ENCODE measurements around the gene CROCC2.

Gene CROCC2

DNA sequence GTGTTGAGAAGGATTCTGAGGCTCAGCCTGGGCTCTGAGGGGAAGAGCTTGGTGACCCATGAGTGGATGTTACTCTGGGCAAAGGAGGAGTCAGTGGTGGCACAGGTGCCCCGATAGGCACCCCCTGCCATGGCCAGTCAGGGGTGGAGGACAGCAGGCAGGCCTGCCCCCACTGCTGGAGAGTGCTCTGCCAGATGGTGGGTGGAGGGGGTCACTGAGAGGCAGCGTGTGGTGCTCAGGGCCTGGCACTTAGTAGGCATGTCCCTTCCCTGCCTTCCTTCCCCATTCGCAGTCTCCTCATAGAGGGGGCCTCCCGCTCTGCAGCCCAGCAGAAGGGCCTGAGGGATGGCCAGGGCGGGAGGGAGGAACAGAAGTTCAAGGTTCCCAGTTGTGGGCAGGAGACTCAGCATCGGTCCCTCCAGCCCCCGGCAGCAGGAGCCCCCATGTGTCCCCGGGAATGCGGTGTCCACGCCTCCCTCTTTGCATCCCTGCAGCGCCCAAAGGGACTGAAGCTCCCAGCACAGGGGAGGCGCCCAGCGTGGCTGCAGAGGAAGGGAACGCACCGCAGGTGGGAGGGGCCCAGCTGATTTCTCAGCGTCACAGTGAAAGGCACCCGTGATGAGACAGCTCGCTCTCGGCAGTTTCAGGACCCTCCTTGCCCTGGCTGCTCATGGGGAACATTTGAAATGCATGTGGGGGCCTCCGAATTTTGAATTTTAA lies 86.6 kb downstream of the CROCC2 start:
- no peak for FAIRE-seq

DNA sequence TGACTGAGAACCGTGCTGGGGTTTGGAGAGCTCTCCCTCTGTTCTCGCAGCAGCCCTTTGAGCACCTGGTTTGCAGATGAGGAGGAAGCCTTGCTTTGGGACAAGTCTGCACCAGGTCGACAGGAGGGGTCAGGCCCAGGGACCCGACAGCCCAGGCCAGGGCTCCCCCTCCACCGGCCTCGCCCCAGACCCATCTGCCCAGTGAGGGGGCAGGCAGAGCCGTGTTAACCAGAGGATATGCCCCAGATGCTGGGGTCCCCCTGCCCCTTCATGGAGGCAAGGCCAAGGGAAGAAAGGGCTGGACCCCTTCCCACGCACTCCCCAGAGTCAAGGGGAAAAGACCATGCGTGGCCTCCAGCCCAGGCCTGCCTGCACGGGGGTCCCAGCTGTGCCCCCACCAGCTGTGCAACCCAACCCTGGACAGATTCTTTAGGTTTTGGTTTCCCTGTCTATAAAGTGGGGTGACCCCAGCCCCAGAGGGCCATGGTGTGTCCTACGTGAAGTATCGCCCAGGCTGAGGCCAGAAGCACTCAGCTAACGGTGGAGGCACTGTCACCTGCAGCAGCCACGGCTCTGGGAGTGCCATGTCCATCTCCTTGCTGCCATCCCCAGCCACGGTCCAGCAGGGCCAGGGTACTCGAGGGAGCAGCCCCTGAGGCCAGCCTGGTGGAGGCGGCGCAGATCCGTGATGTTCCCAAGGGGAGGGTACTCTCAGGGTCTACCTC lies 87.5 kb downstream of the CROCC2 start:
- FAIRE-seq = no peak

DNA sequence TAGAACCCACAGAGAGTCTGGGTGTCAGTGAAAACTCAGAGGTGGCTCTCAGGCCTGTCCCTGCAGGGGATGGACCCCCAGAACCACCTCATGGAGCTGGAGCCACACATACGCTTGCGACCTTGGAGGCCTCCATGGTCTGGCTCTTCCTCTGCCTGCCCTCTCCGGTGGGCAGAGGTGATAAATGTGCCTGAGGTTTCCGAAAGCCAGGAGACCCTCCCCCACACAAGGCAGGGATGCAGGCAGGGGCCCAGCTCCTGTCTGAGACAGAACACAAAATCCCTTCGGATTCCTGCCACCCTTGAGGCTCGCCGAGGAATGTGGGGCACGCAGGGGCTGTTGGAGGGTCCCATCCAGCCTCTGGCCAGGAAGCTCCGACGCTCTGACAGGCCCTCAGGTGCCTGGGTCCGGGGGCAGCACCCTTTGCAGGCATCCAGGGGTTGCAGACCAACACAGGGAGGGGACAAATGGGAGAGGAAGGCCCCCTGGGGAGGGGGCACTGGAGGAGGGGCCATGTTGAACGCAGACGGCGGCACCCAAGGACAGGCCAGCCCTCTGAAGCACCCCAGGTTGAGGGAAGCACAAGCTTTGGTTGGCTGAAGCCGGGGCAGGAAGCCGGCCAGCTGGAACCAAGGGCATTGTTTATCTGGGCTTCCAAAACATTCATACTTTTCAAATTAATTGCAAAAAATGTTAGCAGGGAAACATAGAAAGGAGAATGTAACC lies 88.2 kb downstream of the CROCC2 start:
- no peak for FAIRE-seq

DNA sequence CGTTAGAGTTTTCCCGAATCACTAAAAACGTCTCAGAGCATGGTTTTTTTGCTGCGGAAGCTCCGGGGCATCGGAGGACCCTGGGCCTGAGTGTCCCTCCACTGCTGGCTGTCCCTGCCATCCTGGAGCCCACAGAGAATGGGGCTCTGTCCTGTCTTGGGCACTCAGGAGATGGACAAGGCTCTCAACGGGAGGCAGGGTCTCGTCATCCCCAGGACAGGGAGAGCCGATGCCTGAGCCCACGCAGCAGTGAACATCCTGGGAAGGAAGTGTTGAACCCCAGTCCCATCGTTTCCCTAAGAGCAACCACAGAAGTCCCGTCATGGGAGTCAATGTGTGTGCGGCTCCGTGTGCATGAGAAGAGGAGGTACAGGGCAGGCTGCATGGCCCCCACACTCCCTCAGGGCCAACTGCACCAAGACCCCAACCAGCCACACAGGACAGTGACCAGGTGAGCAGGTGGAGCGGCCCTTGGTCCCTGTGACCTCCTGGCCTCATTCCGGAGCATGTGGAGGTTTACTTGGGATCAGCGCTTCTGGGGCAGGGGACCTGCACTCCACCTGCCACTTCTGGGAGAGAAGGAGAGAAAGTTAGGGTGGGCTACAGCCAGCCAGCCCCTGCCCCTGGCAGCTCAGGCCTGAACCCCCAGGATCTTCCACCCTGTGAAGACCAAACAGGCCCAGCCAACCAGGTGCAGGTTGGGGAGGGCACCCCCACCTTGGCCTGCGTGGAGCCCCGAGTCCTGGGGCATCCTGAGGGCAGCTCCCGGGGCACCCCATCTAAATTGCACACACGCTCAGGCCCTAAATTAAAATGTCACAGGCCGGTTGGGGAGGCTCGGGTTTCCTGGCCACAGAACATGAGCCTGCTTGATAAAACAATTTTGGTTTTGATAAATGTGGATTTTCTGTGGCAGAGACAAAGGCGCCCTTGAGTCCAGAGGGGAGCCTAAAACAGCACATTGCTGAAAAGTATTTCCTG lies 89.2 kb downstream of the CROCC2 start:
- FAIRE-seq = no peak

DNA sequence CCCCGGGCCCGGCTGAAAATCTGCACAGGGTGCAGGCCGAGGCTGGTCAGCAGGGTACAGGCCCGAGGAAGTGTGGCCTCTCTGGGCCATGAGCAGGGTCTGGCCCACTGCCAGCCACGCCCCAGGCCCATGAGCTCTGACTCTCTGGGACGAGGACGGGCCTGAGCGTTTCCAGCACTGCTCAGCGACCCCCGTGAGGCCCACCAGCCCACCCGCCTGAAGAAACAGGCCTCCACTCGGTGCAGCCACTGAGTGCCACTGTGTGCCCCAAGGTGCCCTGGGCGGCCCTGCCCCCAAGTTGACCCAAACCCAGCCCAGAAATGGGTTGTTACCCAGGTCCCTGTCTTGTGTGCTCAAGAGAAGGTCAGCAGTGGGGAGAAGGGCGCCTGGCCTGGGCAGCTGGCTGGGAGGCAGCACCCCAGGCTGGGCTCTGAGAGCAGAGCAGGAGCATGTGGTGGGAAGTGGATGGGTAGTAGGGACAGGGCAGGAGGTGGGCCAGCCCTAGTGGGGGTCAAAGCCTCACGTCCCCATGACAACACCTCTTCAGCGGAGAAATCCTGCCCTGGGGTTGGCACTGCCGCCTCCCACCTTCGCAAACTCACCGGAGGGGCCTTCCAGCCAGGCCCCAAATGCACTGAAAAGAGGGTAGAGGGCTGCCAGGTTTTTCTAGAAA lies 90.2 kb downstream of the CROCC2 start:
- no peak for FAIRE-seq

DNA sequence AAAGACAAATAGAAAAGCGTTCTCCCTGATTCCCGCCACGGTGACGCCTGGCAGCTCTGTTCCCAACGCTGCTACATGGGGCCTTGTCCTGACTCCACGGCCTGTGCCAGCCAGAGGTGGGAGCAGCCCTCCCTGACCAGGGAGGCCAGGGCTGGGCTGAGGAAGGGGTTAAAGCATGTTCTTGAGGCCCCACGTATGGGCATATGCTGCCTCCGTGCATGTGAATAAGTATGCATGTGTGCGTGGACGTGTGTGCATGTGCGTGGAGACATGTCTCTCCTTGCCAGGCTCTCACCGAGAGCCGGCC lies 90.7 kb downstream of the CROCC2 start:
- no peak for FAIRE-seq

DNA sequence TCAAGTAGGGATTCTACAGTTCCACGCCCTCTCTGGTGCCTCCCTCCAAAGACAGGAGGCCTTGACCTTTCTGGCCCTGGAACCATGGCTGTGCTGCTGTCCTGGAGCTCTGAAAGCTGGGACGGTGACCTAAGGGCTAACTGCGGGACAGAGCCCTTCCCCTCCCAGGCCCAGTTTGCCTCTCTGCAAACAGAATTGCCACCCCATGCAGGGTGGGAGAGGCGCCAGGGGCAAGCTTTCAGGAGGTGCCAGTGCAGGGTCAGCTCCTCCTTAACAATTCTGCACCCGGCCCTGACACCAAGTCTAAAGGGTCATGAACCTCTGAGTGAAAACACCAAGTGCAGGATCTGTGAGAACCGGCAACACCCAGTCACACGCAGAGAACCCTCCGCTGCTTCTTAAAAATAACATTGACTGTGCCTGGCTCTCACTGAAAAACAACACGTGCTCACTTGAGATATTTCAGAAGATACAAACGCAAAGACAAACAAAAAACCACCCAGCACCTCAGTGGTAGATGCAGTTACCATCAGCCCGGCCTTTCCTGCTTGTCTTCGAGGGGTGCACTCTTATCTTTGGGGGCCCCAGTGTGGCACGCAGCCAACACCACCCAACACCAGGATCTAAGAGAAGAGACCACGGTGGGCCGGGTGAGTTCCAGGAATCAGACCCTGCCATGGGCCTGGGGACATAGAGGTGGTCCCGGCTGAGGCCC lies 91.2 kb downstream of the CROCC2 start:
- no peak for FAIRE-seq

DNA sequence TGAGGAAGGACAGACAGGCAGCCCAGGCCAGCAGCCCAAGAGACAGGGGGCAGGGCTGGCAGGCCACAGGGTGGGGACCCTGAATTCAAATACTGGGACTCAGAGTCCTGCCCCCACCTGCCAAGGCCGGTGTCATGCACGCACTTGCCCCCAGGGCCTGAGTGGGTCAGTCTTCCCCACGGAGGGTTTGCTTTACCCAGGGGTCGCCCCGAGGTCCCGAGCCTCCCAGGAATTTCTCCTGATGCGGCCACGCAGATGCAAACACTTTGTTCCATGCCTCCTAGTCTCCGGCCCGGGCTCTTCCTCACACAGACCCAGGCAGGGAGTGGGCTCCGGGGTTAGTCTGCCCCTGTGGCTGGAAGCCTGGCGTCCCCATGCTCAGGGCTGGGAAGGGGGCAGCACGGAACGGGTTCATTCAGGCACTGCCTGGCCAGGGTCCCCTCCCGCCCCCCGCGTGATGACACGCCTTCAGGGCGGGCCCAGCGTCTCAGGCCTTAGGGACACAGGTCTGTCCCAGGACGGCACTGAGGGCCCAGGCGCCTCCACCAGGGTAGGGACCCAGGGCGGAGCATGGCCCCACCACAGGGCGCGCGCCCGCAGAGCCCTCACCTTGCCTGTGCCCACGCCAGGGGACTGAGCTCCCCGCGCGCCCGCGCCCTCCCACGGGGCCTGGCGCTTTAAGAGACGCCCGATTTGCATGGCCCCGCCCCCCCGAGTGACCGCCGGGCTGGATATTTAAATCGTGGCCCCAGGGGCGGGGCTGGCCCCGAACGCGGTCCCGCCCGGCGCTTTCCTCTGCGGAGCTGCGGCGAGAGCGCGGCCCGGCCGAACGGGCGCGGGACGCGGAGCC lies 91.9 kb downstream of the CROCC2 start, which contains the start of gene SNED1:
Gene SNED1 (plus strand): TSS at position 763 of the 850 bp plus-strand sequence. CDS start 220 bp downstream, outside the sequence.
- FAIRE-seq = no peak

DNA sequence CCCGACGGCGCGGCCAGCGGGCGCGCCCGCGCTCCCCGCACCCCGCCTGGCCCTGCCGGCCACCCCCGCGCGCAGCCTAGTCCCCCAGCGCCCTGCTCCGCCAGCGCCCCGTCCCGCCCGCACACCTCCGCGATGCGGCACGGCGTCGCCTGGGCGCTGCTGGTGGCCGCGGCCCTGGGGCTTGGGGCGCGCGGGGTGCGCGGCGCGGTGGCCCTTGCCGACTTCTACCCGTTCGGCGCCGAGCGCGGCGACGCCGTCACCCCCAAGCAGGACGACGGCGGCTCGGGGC lies 92.5 kb downstream of the CROCC2 start:
- no peak for FAIRE-seq

DNA sequence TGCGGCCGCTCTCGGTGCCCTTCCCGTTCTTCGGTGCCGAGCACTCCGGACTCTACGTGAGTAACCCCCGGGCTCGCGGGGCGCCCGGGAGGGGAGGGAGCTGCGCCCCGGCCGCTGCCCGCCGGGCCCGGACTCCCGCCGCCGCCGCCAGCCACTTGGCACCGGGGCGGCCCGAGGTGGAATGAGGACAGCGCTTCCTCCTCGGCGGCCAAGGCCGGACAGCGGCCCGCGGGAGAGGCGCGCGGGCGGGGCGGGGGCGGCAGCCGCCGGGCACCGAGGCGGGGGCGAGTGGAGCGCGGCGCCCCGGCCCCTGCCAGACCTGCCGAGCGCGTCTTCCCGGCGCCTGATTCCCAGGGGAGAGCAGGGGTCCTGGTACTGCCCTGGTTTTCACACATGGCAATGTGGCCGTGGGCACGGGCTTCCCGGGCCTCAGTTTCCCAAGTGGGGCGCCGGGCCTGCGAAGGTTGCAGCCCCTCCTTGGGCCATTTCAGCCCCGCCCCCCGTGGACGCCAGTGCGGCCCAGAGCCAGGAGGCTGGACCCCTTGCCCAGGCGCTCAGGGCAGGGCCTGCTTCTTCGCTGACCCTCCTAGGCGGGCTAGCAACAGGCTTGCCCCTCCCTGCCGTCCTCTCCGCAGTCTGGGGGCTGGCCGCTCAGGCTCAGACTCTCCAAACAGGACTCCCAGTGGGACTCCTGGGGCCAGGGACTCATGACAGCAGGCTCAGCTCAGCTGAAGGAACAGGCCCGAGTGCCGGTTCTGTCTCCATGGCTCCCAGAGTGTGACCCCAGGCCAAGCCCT lies 93.1 kb downstream of the CROCC2 start:
- FAIRE-seq = no peak

DNA sequence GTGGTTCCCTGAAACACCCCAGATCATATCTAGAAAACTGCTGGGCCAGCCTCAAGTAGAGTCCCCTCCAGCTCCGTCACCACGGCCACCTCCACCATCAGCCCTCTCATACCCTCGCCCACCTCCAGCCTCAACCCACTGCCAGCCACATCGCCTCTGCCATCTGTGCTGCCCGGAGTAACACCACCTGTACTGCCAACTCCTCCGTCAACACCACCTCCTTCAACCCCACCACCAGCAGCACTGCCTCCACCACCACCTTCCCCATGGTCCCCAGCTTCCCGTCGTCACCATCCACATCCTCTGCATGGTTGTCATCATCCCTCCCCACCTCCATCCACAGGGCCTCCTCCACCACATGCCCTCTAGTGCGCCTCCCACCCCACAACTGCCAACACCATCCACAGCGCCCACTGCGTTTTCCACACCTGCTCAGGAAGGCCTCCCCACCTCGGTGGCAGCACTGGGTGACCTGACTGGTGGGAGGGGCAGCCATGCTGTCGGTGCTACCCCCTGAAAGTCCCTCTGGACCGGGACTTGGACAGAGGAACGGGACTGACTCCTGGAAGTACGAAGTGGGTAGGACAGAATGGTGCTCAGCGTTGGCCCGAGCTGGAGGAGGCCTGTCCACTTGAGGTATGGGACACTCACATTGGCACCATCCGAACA lies 93.9 kb downstream of the CROCC2 start:
- no peak for FAIRE-seq

DNA sequence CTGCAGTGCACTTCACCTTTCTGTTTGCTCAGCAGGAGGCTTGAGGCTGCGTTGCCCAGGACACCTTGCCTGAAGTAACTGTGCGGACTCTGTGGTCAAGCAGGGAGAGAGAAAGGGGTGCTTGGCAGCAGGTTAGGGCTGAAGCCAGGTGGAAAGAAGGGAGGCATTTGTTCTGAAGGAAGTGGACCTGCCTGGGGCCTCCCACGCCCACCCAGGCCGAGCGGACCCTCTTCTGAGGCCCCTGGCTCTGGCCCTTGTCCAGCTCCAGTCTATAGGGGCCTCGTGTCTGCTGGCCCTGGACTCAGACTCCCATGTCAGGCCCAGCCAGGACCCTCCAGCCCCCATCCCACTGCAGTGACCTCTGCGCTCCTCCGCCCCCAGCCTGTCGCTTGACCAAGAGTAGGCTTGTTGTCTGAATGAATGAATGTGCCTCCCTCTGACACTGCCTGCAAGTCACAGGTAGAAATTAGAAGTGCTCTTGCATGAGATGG lies 94.7 kb downstream of the CROCC2 start:
- FAIRE-seq = no peak

DNA sequence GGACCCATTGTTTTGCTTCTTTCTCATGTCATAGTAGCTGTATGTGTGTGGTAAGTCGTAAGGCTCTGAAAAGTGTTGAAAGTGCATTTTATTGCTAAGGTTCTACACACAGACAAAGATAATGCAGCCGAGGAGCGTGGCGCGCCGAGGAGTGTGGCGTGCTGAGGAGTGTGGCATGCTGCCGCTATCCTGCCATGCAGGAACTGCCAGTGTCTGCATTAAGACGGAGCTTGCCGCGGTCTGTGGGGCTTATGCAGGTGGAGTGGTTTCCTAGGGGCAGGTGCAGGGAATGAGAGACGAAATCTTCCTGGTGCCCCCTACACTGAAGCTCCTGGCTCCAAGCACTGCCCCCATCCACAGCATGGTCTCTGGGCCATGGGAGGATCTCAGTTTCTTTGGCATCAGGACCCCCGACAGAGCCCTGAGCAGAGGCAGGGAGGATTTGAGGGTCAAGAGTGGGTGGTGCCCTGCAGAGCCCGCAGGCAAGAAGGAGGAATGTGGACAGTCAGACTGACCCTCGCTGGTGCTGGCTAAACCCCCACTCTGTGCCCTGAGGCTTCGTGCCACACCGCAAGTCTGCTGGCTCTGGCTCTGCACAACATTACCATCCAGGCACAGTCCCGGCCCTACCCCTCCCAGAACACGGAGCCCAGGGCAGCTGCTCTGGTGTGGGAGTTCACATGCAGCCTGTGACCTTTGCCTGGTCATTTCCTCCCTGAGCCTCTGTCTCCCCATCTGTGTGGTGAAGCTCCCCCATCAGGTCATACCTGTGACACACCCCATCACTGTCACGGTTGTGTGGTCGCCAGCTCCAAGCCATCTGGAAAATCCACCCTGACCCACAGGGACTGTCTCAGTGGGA lies 95.5 kb downstream of the CROCC2 start:
- no peak for FAIRE-seq

DNA sequence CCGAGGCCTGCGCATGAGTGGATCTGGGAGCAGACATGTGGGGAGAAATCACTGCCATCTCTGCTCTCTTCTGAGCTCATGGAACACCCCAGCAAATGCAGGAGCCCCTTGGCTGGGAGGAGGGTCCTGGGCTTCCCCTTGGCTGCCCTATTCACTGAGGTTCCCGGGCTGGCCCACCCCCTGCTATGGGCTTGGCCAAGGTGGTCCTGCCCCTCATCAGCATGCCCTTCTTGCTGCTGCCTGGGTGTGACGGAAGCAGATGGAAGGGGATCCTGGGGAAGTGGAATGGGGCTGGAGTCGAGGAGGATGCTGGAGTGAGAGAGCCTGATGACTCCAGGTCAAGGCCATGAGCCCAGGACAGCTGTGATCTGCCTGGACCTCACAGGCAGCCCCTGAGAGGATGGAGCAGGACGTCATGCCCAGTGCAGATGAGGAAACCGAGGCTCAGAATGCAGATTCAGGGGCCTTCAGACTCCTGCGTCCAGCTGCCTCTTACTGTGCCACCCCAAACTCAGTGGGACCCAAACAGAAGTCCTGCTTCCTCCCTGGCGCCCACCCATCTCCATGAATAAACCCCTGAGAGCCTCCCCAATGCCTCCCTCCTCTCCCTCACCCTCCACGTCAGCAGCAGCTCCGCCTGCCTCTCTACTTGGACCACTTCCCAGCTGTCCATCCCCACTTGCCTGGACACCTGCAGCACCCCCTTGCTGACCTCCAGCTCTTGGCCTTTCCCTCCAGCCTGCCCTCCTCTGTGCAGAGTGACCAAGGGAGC lies 96.3 kb downstream of the CROCC2 start:
- no peak for FAIRE-seq

DNA sequence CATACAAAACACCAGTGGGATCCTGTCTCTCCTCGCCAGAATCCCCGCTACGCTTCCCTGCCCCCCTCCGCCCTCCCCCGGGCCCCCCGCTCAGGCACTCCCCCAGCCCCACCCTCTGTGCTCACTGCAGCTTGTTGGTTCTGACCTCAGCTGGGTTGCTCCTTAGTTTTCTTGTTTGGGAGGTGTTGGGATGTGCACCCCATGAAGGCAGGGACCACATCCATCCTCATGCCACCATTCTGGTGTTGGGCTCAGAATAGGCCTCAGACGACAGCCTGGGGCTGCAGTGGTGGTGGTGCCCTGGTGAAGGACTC lies 96.9 kb downstream of the CROCC2 start:
- FAIRE-seq = no peak

DNA sequence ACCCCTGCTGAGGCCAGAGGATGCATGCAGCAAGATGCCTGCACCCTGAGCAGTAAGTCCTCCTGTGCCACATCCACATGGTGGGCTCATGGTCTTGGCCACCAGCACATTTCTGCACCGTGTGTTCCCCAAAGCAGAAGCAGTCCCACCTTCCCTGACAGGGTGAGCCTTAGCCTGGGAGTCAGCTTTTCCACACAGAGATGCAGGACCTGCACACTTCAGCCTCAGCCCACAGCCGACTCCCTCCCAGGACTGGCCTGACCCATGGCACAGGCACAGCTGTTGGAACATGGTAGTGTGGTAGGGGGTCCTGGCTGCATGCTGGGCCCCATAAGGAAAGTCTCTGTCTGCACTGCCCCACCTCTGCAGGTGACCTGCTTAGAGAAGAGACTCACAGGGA lies 97.2 kb downstream of the CROCC2 start:
- FAIRE-seq = no peak

DNA sequence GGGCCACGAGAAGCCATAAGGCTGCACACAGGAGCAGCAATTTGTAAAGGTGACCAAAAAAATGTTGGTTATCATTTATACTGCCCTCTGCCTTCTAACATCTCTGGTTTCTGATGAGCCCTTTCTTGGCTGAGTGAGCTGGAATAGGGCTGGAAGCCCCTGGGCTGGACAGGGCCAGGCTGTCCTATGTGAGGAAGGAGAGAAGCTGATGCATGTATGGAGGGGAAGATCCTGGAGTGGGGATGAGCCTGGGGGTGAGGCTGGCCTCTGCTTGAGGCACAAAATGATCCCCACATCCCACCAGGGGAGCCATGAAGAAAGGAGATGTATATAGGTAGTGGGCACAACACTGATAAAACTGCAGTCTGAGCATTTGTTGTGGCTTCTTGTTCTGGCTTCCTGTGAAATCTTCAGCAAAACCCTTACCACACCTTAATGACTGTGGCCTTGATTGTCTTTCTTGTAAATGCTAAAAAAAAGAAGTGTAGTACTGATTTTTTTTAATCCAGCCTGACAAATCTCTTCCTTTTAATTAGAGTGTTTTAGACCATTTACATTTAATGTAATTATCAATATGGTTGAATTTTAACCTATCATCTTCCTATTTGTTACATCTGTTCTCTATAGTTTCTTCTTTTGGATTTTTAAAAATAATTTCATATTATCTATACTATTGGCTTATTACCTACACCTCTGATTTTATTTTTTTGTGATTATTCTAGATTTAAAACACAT lies 97.9 kb downstream of the CROCC2 start:
- no peak for FAIRE-seq
